Mucosa of rectum (tissue), 2 donors: Measurements from ENCODE around the gene FNBP1.

Experiments used
- H3K27ac ChIP-seq, 2 donors: one replicate each; pipeline ENCODE4 v1.7.0; 2013; ENCODE audit warnings: inconsistent platforms in 2 of 2, low read depth in 2 of 2, low read length in 2 of 2
- H3K27me3 ChIP-seq, 2 donors: one replicate each; pipeline ENCODE4 v1.7.0; 2013; ENCODE audit warnings: low read length in 2 of 2; ENCODE audit not compliant: control insufficient read depth in 2 of 2, insufficient read depth in 2 of 2
- H3K36me3 ChIP-seq, 2 donors: one replicate each; pipeline ENCODE4 v1.7.0; 2013; ENCODE audit warnings: low read length in 2 of 2; ENCODE audit not compliant: control insufficient read depth in 2 of 2, insufficient read depth in 2 of 2
- H3K4me1 ChIP-seq, 2 donors: one replicate each; pipeline ENCODE4 v1.7.0; 2013; ENCODE audit warnings: low read length in 2 of 2, mild to moderate bottlenecking in 1 of 2; ENCODE audit not compliant: control insufficient read depth in 2 of 2, insufficient read depth in 2 of 2
- H3K4me3 ChIP-seq, 2 donors: one replicate each; pipeline ENCODE4 v1.7.0; 2013; ENCODE audit warnings: low read length in 2 of 2
- H3K9ac ChIP-seq, 2 donors: one replicate each; pipeline ENCODE4 v1.7.0; 2013; ENCODE audit warnings: low read length in 2 of 2, low read depth in 1 of 2, mild to moderate bottlenecking in 1 of 2
- H3K9me3 ChIP-seq, 2 donors: one replicate each; pipeline ENCODE4 v1.7.0; 2013; ENCODE audit warnings: low read length in 2 of 2; ENCODE audit not compliant: control insufficient read depth in 2 of 2
- donor health status: healthy.
- donor health status: Normal muscosa, but diverticular disease.

The FNBP1 gene

GRCh38 chr9:129868023-129868871 lies 174.7 kb downstream of the FNBP1 start:
- Histone ChIP-seq H3K9me3 (no peaks in the 10 kb centered on the region), H3K4me3 (no peak overlapping the region), H3K9ac (no peak overlapping the region), H3K27ac (peak overlapping the region in 1 of 2 donors; percentile 43), H3K4me1 (no peaks in the 10 kb centered on the region), H3K27me3 (no peaks in the 10 kb centered on the region), H3K36me3 (peaks cover 14 to 16% of the 10 kb centered on the region in 2 donors)

DNA sequence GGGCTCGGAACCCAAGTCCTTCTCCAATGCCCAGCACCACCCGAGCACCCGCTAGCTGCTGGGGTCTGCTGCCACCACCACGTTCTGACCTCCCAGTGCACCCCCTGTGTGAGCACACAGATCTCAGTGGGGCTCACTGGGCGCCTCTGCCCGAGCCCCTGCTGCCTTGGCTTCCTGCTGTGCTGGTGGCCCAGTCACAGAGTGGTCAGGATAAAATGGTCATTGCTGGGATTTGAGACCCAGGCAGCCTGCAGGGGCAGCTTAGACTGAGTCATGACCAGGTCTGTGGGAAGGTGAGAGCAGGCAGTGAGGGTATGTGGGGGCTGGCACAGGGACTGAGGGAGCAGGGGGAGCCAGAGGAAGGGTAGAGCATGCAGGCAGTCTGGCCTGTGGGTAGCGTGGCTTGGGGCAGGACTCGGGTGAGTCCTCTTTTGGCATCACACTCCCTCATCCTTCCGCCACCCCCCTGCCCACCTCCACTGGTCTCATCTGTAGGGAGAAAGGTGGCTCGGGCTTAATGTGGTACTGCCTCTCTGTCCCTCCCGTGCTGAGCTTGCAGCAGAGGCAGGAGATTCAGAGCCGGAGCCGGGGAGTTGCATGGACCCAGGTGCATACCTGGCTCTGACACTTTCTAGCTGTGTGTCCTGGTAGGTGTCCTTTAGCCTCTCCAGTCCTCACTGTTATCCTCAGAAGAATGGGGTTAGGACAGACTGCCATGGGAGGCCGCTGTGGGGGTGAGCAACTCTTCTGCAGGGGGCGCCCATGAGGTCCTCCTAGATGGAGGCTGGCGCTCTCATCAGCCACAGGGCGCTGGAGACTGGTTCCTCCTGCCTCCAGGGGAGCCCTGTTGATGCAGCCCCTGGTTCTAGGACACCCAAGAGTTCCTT lies 175.6 kb downstream of the FNBP1 start:
- Histone ChIP-seq H3K27me3 (no peaks in the 10 kb centered on the region), H3K36me3 (peaks cover 14 to 16% of the 10 kb centered on the region in 2 donors), H3K4me3 (no peak overlapping the region), H3K27ac (no peak overlapping the region), H3K9ac (no peak overlapping the region), H3K9me3 (no peaks in the 10 kb centered on the region), H3K4me1 (no peaks in the 10 kb centered on the region)

GRCh38 chr9:129866394-129867135 lies 176.4 kb downstream of the FNBP1 start:
- Histone ChIP-seq H3K27me3 (no peaks in the 10 kb centered on the region), H3K9me3 (no peaks in the 10 kb centered on the region), H3K9ac (no peak overlapping the region), H3K27ac (no peak overlapping the region), H3K4me1 (no peaks in the 10 kb centered on the region), H3K4me3 (no peak overlapping the region), H3K36me3 (peaks cover 19 to 22% of the 10 kb centered on the region in 2 donors)

DNA sequence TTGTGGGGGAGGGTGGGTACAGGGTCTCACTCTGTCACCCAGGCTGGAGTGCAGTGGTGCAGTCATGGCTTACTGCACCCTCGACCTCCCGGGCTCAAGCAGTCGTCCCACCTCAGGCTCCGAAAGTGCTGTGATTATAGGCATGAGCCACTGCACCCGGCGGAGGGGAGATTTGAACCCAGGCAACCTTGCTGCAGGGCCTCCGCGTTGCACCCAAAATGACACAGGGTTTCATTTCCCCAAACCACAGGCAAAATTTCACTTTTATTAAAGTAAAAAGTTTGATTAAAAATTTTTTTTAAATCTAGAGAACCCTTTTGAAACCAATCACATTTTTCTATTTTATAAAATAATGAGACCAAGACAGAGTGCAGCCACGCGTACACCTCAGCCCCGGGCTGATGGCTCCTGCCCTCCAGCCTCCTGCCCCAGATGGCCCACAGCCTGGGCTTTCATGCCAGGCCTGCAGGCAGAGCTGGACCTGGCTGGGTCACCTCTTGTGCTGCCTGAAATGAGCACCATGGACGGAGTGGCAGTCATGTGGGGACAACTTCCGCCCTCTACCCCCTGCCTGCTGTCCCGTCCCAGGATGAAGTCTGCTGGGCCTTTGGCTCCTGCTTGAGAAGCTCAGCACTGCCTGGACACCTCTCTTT lies 177.2 kb downstream of the FNBP1 start:
- Histone ChIP-seq H3K4me3 (no peak overlapping the region), H3K4me1 (no peaks in the 10 kb centered on the region), H3K9me3 (no peaks in the 10 kb centered on the region), H3K27ac (no peak overlapping the region), H3K27me3 (no peaks in the 10 kb centered on the region), H3K9ac (no peak overlapping the region), H3K36me3 (peaks cover 26% of the 10 kb centered on the region in 2 donors)

DNA sequence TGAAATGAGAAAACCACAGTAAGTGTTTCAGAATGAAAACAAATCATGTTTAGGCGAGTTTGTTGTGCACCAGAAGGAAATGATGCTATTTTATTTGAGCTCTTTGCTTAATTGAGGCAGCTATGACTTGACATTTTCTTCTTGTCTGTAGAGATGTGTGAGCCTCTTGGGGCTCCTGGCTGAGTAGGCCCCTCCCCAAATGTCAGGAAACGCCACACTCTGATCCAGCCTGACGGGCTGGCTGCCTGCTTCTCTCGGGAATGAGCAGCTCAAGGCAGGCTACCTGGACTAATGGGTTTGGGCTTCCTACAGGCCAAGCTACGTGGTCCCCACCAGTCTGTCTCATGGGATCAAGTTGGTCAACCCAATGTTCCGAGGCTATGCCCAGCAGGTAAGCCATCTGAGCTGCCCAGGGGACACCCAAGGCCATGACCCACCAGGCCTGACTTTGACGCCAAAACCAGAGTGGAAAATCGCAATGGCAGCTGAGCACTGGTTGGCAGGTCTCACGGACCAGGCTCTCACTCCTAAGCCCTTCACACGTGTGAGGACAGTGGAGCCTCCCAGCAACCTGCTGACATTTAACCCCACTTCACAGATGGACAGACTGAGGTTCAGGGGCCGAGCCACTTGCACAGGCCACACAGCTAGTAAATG lies 177.9 kb downstream of the FNBP1 start:
- H3K9ac ChIP-seq = no peak overlapping the region
- H3K27me3 ChIP-seq = no peaks in the 10 kb centered on the region
- no peaks in the 10 kb centered on the region for H3K4me1 ChIP-seq
- no peak overlapping the region for H3K27ac ChIP-seq
- H3K36me3 ChIP-seq = peaks cover 26 to 30% of the 10 kb centered on the region in 2 donors
- no peaks in the 10 kb centered on the region for H3K9me3 ChIP-seq
- H3K4me3 ChIP-seq = no peak overlapping the region

GRCh38 chr9:129863059-129863690 lies 179.8 kb downstream of the FNBP1 start:
- Histone ChIP-seq H3K36me3 (peaks cover 34 to 38% of the 10 kb centered on the region in 2 donors), H3K27ac (no peak overlapping the region)

DNA sequence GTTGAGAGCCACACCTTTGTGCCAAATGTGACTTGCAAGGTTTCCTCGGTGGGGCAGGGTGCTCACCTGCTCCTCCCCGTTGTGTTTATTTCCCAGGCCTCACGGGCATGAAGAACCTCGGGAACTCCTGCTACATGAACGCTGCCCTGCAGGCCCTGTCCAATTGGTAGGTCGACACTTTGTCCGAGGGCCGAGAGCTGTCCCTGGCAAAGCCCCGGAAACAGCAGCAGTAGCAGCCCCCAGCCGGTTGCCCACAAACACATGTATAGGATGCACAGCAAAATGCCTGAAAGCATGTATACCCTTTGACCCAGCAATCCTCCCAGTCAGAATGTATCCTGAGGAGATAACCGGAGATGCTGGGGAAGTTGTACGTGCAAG lies 181.6 kb downstream of the FNBP1 start:
- no peaks in the 10 kb centered on the region for H3K9me3 ChIP-seq
- no peak overlapping the region for H3K27ac ChIP-seq
- H3K36me3 ChIP-seq = peaks cover 35 to 45% of the 10 kb centered on the region in 2 donors
- no peak overlapping the region for H3K9ac ChIP-seq
- no peak overlapping the region for H3K4me3 ChIP-seq
- H3K27me3 ChIP-seq = no peaks in the 10 kb centered on the region
- no peaks in the 10 kb centered on the region for H3K4me1 ChIP-seq

More at GRCh38 chr9:129863059-129863690, 179.8 kb downstream of the FNBP1 start:
- Histone ChIP-seq H3K9ac (no peak overlapping the region), H3K9me3 (no peaks in the 10 kb centered on the region), H3K4me3 (no peak overlapping the region), H3K4me1 (no peaks in the 10 kb centered on the region), H3K27me3 (no peaks in the 10 kb centered on the region)

DNA sequence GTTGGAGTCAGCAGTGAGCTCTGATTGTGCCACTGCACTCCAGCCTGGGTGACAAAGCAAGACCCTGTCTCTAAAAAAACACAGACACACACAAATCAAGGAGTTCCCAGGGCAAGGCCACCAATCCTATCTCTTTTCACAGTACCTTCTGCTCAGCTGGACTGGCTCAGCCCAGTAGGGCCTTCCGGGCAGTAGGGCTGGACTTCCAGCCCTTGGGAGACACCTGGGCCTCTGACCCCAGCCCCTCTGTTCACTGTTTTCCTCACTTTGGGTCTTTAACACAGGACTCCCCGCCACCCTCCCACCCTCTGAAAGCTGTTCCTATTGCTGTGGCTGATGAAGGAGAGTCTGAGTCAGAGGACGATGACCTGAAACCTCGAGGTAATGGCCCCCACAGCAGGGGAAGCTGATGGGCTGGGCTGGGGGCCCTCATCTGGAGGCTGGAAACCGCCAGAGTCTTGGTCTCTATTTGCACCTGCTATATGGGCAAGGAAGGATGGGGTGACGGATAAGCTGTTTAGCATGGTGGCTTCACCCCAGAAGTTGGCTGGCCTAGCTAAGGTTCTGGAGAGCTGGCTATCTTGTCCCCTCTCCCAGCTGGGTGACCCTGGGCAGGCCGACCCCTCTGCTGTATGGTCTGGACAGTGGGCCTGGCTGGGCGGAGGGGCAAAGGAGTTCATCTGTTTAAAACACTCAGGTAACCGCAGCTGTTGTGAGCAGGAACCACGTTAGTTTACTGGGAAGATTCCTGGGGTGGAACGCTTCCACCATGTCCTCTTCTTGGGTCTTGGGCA lies 182.1 kb downstream of the FNBP1 start:
- Histone ChIP-seq H3K36me3 (peaks cover 35 to 46% of the 10 kb centered on the region in 2 donors), H3K9me3 (no peaks in the 10 kb centered on the region), H3K27ac (no peak overlapping the region), H3K9ac (no peak overlapping the region), H3K27me3 (no peaks in the 10 kb centered on the region), H3K4me3 (no peak overlapping the region), H3K4me1 (no peaks in the 10 kb centered on the region)
